Lower leg skin (tissue), 4 donors: ENCODE measurements around the gene SLC36A2. TPM values are rescaled to one million over a fixed set of nuclear protein-coding genes. Genes with fewer than 3 reads are reported as not detected.

Experiments
- DNase-seq, 2 donors: peaks; one replicate each; pipeline ENCODE4 v3.0.0-alpha.2; 2019; ENCODE audit warnings: low spot score in 2 of 2
- H3K4me3 ChIP-seq: fragments of 200-600 bp; sonication (generic); 2 replicates; pipeline ENCODE4 v1.5.1; 2017; ENCODE audit warnings: mild to moderate bottlenecking, low read depth; ENCODE audit not compliant: poor library complexity, severe bottlenecking
- CTCF ChIP-seq, 3 donors: fragments of 450-650 bp; IDR thresholded peaks; one replicate each; pipeline ENCODE4 v1.5.1; 2016; ENCODE audit warnings: antibody characterized with exemption in 3 of 3, mild to moderate bottlenecking in 3 of 3, moderate library complexity in 2 of 3
- POLR2A ChIP-seq, 2 donors: fragments of 450-650 bp; IDR thresholded peaks; one replicate each; pipeline ENCODE4 v1.6.1; 2016 to 2017; ENCODE audit warnings: antibody characterized with exemption in 2 of 2, mild to moderate bottlenecking in 1 of 2, moderate library complexity in 1 of 2
- WGBS, 2 donors: methylation state at CpG; one replicate each; pipeline ENCODE4 v1.1.5; 2018; 5-methylcytosine and 5-hydroxymethylcytosine counted together
- intact Hi-C: fragments of 100-400 bp; cut with DNase I; formaldehyde crosslinking; loops from one replicate; pipeline ENCODE4 v1.15.0; 2023; ENCODE audit warnings: low total_unique reads
- total RNA-seq, 4 donors: library from RNA; depleted of rRNA; stranded (reverse); fragments of >200 nt; gene quantifications; one replicate each; pipeline ENCODE4 v1.1.0, GENCODE V29; 2016

The SLC36A2 gene
- total RNA-seq, 4 donors from 2014 or later, result 1.5 TPM; not detected in 3

DNA sequence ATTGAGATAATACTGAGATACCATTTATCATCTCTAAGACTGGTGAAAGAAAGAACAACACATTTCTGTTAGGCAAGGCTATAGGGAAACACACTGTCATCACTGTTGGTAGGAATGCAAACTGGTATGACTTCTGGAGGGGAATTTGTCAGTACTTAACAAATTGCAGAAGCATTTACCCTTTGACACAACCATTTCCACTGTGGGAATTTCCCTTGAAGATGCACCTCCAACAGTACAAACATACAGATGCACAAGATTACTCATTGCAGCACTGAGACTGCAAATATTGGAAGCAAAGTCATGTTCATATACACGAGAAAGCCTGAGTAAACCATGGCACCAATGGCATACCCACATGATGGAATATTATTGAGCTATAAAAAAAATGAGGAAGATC is 76.8 kb downstream of the SLC36A2 start:
- H3K4me3 ChIP-seq, result no peak overlapping the region
- DNase-seq, result no peak
- intact Hi-C loops, result no loop called here
- WGBS, 2 donors, result 63 to 71% methylated on average over 1 of the region's 1 CpG
- no peak for TF ChIP-seq CTCF (IDR thresholded peaks at IDR 0.05)

GRCh38 chr5:151267491-151268260 is 79.7 kb downstream of the SLC36A2 start:
- H3K4me3 ChIP-seq, result no peak overlapping the region
- 84 to 85% methylated on average over 11 of the region's 11 CpGs for WGBS, 2 donors
- TF ChIP-seq POLR2A (IDR thresholded peaks at IDR 0.05) (no peak), CTCF (IDR thresholded peaks at IDR 0.05) (no peak)
- DNase-seq, result no peak
- intact Hi-C loops, result loop anchor here (1.0 kb wide), 1 partner anchor 21 kb away; no protein-coding TSS in a partner anchor

Other genes with a start within 250 kb of the SLC36A2 start
- gene ANXA6, start 189.8 kb downstream of the SLC36A2 start, total RNA-seq, result 10 to 100 TPM; 34.2 to 68.4 (median 43.3) TPM
- gene CCDC69, start 123.5 kb downstream of the SLC36A2 start, total RNA-seq, result 10 to 100 TPM; 21.4 to 33.3 (median 24.2) TPM
- 100 to 1,000 TPM in 3 of 4 donors, 10 to 100 TPM in 1; 88.8 to 138 (median 123) TPM for gene GM2A, start 94.4 kb downstream of the SLC36A2 start, total RNA-seq
- gene SLC36A3, start 43.8 kb downstream of the SLC36A2 start, total RNA-seq, result not detected
- gene SLC36A1, start 100.0 kb upstream of the SLC36A2 start, total RNA-seq, result 1 to 10 TPM; 4.8 to 7.0 (median 6.5) TPM
- gene FAT2, start 243.8 kb upstream of the SLC36A2 start, total RNA-seq, result 100 to 1,000 TPM in 3 of 4 donors, 10 to 100 TPM in 1; 82.9 to 123 (median 106) TPM